RWPE1 (cell line): ENCODE measurements around the gene FGF22.

Source experiments
- CTCF ChIA-PET: fragments of 350-600 bp; sonication (Branson Sonifier 250); formaldehyde crosslinking; extraction: SDS; loops from one replicate; lab custom pipeline; 2021; lab: Yijun Ruan, JAX
- POLR2A ChIA-PET: fragments of 400-600 bp; formaldehyde crosslinking; extraction: SDS; loops from one replicate; lab custom pipeline; 2020; ENCODE audit warnings: antibody characterized with exemption; ENCODE audit not compliant: low non-redundant PET; lab: Yijun Ruan, JAX
- DNase-seq: peaks from one replicate; pipeline ENCODE4 v3.0.0; 2012; ENCODE audit warnings: low spot score
- H3K27ac ChIP-seq: fragments of 450-650 bp; 2 replicates; pipeline ENCODE4 v1.5.1; 2017
- TF ChIP-seq, protein P1 (sequence below): fragments of 450-650 bp; conservative IDR thresholded peaks from 2 replicates; pipeline ENCODE4 v1.5.1; 2017; ENCODE audit warnings: low read depth, mild to moderate bottlenecking

Gene FGF22

DNA sequence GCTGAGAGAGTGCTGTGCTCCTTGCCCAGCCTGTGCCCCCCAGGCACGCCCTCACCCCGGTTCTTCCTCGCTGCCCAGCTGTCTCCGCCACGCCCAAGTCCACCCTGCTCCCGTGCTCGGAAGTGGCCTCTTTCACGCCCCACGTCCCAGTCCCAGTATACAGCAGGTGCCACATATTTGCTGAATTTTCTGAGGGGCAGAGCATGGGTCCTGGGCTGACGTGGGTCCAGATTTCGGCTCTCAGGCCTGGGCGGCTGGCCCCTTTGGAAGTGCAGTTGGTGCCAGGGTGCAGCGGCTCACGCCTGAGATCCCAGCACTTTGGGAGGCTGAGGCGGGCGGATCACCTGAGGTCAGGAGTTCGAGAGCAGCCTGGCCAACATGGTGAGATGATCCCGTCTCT, 46.6 kb upstream of the FGF22 start:
- DNase-seq, result no peak
- ChIA-PET CTCF (no interaction called here), POLR2A (no interaction called here)
- TF ChIP-seq, protein P1, sequence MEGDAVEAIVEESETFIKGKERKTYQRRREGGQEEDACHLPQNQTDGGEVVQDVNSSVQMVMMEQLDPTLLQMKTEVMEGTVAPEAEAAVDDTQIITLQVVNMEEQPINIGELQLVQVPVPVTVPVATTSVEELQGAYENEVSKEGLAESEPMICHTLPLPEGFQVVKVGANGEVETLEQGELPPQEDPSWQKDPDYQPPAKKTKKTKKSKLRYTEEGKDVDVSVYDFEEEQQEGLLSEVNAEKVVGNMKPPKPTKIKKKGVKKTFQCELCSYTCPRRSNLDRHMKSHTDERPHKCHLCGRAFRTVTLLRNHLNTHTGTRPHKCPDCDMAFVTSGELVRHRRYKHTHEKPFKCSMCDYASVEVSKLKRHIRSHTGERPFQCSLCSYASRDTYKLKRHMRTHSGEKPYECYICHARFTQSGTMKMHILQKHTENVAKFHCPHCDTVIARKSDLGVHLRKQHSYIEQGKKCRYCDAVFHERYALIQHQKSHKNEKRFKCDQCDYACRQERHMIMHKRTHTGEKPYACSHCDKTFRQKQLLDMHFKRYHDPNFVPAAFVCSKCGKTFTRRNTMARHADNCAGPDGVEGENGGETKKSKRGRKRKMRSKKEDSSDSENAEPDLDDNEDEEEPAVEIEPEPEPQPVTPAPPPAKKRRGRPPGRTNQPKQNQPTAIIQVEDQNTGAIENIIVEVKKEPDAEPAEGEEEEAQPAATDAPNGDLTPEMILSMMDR, result no peak
- H3K27ac ChIP-seq, result no peak overlapping the region

DNA sequence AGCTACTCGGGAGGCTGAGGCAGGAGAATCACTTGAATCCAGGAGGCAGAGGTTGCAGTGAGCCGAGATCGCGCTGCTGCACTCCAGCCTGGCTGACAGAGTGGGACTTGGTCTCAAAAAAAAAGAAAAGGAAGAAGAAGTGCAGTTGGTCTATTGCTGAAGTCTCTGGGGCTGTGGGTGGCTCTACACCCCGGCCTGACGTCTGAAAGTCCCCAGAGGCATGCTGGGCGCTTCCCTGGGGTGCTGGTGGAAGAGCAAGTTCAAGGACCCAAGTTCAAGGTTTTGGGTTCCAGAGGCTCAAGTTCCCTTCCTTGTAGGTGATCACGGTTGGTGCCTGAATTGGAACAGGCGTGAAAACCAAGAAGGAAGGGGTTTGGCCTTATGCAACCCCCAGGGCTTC, 46.2 kb upstream of the FGF22 start:
- no peak for DNase-seq
- ChIA-PET CTCF (no interaction called here), POLR2A (no interaction called here)
- no peak overlapping the region for H3K27ac ChIP-seq
- TF ChIP-seq, protein P1, result no peak

DNA sequence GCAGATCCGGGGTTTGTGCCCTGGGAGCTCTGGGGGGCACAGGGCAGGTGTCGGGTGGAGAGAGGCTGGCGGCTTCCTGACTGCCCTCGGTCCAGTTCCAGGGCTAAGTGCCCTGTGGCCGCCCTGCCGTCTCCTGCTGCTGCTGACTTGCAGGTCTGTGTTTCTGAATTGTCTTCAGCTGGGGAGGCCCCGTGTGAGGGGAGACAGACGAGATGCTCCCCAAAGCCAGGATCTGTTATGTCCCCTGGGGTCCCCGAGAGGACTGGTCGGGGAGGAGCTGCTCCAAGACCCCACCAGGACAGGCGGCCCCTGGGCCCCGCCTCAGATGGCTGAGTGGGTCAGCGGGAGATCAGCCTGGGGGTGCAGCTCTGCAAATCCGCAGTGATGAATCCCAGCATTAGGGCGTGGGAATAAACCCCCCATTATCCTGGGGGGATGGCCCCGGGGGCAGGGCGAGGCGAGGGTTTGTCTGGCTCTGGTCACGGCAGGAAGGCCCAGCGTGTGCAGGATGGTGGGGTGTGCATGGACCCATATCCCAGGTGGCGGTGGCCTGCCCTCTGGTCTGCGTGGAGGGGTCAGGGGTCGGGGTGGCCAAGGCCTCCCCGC, 45.3 kb upstream of the FGF22 start:
- CTCF ChIA-PET, result interaction anchor here (0.6 kb wide), 1 partner anchor 159 kb away, joined by 3 read pairs; no protein-coding TSS in a partner anchor
- no peak for DNase-seq
- POLR2A ChIA-PET, result no interaction called here

DNA sequence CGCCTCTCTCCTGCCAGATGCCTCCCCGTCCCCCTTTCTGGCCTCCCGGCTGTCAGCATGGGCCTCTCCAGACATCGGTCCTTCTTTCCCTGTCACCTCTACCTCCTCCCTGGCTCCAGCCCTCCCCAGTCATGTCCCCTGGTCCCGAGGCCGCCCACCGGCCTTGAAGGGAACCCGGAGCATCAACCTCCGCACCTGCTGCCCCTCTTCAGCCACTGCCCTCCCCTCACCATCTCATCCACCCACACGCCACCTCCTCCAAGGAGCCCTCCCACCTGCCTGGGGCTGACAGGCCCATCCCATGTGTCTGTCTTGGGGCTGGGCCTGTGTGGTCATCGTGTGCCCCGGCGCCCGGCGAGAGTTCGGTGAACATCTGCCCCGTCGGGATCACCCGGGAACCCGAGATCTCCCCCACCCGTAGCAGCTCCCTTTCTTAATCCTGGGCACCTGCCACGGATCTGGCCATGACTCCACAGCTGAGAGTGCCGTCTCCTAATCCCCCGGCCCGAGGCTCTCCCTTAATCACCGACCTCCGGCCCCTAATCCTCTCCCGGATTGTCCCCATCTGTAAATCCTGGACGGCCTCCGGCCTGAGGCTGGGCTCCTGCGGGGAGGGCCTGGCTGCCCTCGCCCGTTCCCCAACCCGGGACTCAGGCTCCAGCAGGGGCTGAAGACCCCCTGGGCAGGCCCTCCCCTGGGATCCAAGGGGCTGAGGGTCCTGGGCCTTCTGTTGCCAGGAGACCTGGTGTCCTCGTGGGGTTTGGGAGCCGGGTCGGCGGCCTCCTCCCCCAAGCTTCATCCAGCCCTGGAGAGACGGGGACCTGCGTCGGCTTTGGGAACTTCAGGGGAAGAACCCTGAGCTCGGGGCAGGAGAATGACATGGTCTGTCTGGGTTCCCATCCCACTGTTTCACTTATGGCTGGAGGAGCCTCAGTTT, 44.1 kb upstream of the FGF22 start:
- ChIA-PET POLR2A (no interaction called here), CTCF (interaction anchor here (0.5 kb wide), 1 partner anchor 50 kb away, joined by 3 read pairs; no protein-coding TSS in a partner anchor)
- TF ChIP-seq, protein P1, result no peak
- no peak overlapping the region for H3K27ac ChIP-seq
- no peak for DNase-seq

More for the DNA sequence above, 45.3 kb upstream of the FGF22 start:
- no peak overlapping the region for H3K27ac ChIP-seq
- TF ChIP-seq, protein P1, result no peak

DNA sequence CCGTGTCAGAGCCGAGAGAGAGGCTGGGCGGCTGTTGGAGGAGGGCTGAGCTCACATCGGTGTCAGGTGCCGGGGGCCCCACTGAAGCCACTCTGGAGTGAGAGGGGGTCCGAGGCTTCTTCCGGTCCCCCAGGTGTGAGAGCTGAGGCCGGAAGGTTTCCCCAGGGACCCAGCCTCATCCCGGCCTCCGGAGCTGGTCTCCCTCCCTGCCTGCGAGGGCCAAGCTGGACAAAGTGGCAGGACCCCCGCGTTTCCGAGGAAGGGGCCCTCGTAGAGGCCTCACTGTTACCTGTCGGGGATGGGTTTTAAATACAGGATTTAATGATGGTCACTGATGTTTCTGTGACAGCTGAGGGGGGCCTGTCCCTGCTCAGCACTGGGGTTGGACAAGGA, 43.4 kb upstream of the FGF22 start:
- CTCF ChIA-PET, result no interaction called here
- H3K27ac ChIP-seq, result no peak overlapping the region
- no peak for DNase-seq
- TF ChIP-seq, protein P1, result no peak
- POLR2A ChIA-PET, result no interaction called here

DNA sequence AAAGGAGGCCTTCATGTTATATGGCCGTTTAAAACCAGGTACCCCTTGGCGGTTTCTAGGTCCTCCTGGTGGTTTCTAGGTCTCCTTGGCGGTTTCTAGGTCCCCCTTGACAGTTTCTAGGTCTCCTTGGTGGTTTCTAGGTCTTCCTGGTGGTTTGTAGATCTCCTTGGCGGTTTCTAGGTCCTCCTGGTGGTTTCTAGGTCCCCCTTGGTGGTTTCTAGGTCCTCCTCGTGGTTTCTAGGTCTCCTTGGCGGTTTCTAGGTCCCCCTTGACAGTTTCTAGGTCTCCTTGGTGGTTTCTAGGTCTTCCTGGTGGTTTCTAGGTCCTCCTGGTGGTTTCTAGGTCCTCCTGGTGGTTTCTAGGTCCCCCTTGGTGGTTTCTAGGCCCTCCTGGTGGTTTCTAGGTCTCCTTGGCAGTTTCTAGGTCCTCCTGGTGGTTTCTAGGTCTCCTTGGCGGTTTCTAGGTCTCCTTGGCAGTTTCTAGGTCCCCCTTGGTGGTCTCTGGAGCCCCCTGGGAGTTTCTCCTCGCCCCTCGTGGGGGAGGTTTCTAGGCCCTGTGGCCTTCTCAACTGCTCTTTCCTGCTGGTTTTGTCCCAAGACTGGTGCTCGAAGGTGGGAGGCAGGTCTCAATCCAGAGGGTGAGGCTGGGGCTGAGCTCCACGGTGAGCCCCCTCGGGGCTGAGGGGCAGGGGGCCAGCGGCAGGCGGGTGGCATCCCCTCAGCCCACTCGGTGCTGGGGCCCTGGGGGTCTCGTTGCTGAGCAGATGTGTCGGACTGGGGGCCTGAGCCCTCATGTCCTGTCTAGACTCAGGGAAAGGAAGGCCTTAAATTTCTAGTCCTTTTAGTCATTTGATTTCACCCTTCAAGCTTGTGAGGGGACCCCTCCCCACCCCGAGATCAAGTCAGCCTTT, 42.0 kb upstream of the FGF22 start:
- ChIA-PET POLR2A (no interaction called here), CTCF (no interaction called here)
- TF ChIP-seq, protein P1, result no peak
- H3K27ac ChIP-seq, result no peak overlapping the region
- DNase-seq, result no peak
